A549 (cell line): Measurements from ENCODE around the gene LMAN1L.

ENCODE experiments used
- CEBPB ChIP-seq, 2 experiments: fragments of >200 bp in 1 of 2; sonication (Bioruptor Twin) in 1 of 2; formaldehyde crosslinking in 1 of 2; IDR thresholded peaks; 2 replicates each; pipeline ENCODE4 v1.6.1; 2012 to 2016
- CTCF ChIP-seq: fragments of >200 bp; sonication (Bioruptor Twin); formaldehyde crosslinking; IDR thresholded peaks from 3 replicates; pipeline ENCODE4 v1.5.1; 2016
- EP300 ChIP-seq, 2 experiments: fragments of >200 bp; sonication (Bioruptor Twin); formaldehyde crosslinking; IDR thresholded peaks; 2 replicates in 1 of 2; 3 replicates in 1 of 2; pipeline ENCODE4 v1.6.1; 2016 to 2017
- HDAC2 ChIP-seq: fragments of 200-600 bp; sonication (generic); IDR thresholded peaks from 2 replicates; pipeline ENCODE4 v1.6.1; 2016
- RCOR1 ChIP-seq: fragments of 150-350 bp; IDR thresholded peaks from 2 replicates; pipeline ENCODE4 v1.6.1; 2014; ENCODE audit warnings: antibody characterized with exemption, low read length, low read depth
- REST ChIP-seq: fragments of 200-600 bp; sonication (generic); IDR thresholded peaks from 2 replicates; pipeline ENCODE4 v1.6.1; 2016; ENCODE audit warnings: antibody characterized with exemption, mild to moderate bottlenecking, moderate library complexity
- USF2 ChIP-seq: fragments of 450-650 bp; IDR thresholded peaks from 2 replicates; pipeline ENCODE4 v1.6.1; 2014; ENCODE audit warnings: antibody characterized with exemption
- ZFP36 ChIP-seq: fragments of 450-650 bp; IDR thresholded peaks from 2 replicates; pipeline ENCODE4 v1.6.1; 2014; ENCODE audit warnings: borderline replicate concordance; ENCODE audit not compliant: partially characterized antibody

- TF ChIP-seq USF2 = no peak
- TF ChIP-seq CEBPB (IDR thresholded peaks at IDR 0.05) = no peak
- TF ChIP-seq ZFP36 = no peak
- TF ChIP-seq CTCF = no peak
- TF ChIP-seq REST = no peak
- TF ChIP-seq HDAC2 = no peak
- TF ChIP-seq RCOR1 = no peak
- TF ChIP-seq EP300 (IDR thresholded peaks at IDR 0.05) = no peak
Measured at GRCh38 chr15:74800559-74801094, 12.0 kb upstream of the LMAN1L start.
